Cardiac septum (tissue), 1 donor: Measurements from ENCODE around the gene SPDYE2B. TPM values are rescaled to one million over a fixed set of nuclear protein-coding genes. Genes with fewer than 3 reads are reported as not detected.
"Not testable (repeated sequence)": the region's sequence is repeated elsewhere in the genome, so short reads cannot be mapped to it uniquely, and the experiment has no call there.

Experiments used
- DNase-seq: peaks from one replicate; pipeline ENCODE4 v3.0.0-alpha.2; 2020; ENCODE audit warnings: low spot score
- intact Hi-C: fragments of 100-400 bp; cut with DNase I; formaldehyde crosslinking; loops from one replicate; pipeline ENCODE4 v1.14.0; 2022
- total RNA-seq: library from RNA; stranded (reverse); fragmentation: NEBNext Ultra II Directional; extraction: Animal tissue kit (Norgen Biotek cat#: 25700); gene quantifications from one replicate; pipeline ENCODE4 v1.2.1, GENCODE V29; 2021
- donor health status: DM: no; HTN: no; CAD: no.

The SPDYE2B gene
- total RNA-seq, 1 donor from 2014 or later = not detected

GRCh38 chr7:102636956-102637355 is 13.2 kb upstream of the SPDYE2B start:
- intact Hi-C loops, DNase-seq: not testable (repeated sequence)

DNA sequence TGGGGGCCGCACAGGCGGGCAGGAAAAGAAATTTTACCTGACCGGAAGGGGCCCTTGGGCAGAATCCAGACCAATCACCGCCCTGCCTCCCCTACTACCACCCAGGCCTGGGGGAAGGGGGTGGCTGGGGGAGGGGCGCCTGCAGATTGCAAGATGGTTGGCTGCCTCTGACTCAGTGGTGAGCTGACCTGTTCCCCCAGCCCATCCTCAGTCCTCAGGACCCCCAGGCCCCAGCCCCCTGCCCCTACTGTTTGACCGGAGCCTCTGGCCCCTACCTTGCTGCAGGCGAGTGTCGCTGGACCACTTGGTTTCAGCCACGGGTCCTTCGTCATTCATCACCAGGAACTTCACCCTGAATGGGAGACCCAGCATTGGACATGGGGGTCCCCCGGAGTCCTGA is 11.3 kb upstream of the SPDYE2B start:
- DNase-seq = peak; percentile 58
- intact Hi-C loops = not testable (repeated sequence)

GRCh38 chr7:102642691-102643090 is 7.4 kb upstream of the SPDYE2B start, which contains the start of gene UPK3BL1:
UPK3BL1 (minus strand) TSS chr7:102642791; CDS start chr7:102642741, 50 bp downstream.
- DNase-seq, intact Hi-C loops: not testable (repeated sequence)

DNA sequence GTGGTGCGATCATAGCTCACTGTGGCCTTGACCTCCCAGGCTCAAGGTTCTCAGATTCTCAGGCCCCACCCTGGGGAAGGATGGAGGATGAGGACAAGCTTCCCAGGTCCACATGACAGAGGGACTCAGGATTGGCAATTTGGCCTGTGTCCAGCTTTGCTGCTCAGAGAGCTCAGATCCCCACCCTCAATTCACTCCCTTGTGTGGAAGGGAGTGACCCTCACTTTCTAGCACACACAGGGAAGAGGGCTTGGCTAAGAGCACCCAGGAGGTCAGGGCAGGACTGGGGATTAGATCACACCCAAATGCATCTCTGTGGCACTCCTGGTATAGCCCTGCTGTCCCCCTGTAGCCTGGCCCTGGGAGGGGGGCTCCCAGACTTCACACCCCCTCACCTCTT is 6.7 kb upstream of the SPDYE2B start:
- intact Hi-C loops, DNase-seq: not testable (repeated sequence)

- intact Hi-C loops = not testable (repeated sequence)
- peak; percentile 75 for DNase-seq
These were observed 2.3 kb upstream of the SPDYE2B start for GRCh38 chr7:102647813-102648212.

DNA sequence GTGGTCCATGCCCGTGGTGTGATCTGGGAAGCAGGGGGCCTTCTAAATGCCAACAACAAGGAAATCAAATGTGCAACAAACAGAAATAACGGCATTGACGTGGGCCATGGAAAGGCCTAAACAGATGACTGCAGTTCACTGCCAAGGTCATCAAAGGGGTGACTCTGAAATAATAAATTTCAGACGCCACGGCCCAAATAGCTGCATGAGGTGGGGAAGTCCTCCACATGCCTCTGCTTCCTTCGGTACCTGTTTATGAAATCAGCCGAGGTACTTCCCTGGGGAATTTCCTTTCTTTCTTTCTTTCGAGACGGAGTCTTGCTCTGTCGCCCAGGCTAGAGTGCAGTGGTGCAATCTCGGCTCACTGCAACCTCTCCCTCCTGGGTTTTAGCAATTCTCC is 14.6 kb downstream of the SPDYE2B start:
- intact Hi-C loops = not testable (repeated sequence)
- DNase-seq = peak; percentile 38

GRCh38 chr7:102666850-102667249 is 16.7 kb downstream of the SPDYE2B start:
- intact Hi-C loops, DNase-seq: not testable (repeated sequence)

- intact Hi-C loops, DNase-seq: not testable (repeated sequence)
These were observed 17.4 kb downstream of the SPDYE2B start for GRCh38 chr7:102667523-102667922.

DNA sequence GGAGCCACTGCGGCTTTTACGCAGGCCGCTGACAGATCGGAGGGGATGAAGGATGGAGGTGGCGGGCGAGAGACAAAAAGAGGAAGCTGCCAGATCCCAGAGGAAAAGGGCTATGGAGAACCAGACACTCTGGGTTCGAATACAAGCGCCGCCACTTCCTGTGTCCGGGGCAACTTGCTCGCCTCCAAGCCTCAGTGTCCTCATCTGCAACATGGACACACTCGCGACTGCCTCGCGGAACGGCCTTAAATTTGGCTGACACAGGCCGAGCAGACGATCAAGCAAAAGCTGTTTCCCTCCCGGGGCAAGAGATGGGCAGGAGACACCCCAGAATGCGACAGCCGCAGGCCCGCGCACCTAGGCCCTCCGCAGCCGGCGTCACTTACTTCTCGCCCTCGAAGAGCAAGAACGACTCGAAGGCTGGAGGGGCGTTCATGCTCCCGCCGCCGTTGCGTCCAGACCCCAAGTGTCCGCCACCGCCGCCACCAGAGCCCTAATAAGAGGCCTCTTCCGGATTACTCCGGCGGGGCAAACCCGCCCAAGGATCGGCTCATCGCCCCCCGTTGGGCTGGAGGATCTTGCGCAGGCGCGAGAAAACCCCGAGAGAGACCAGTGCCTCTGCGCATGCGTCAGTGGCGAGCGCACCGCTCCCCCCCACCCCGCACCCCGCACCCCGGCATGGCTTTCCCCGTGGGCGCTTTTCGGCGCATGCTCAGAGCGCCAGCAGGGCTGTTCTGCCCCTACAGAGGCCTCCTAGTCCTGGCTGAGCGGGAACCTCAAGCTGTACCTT is 21.2 kb downstream of the SPDYE2B start, which contains the start of gene POLR2J2:
Gene POLR2J2 (minus strand): TSS at position 498 of the 790 bp plus-strand sequence. CDS start 62 bp downstream, at position 436.
- DNase-seq, intact Hi-C loops: not testable (repeated sequence)

- intact Hi-C loops, DNase-seq: not testable (repeated sequence)
These were observed 21.8 kb downstream of the SPDYE2B start for GRCh38 chr7:102671956-102672307.

DNA sequence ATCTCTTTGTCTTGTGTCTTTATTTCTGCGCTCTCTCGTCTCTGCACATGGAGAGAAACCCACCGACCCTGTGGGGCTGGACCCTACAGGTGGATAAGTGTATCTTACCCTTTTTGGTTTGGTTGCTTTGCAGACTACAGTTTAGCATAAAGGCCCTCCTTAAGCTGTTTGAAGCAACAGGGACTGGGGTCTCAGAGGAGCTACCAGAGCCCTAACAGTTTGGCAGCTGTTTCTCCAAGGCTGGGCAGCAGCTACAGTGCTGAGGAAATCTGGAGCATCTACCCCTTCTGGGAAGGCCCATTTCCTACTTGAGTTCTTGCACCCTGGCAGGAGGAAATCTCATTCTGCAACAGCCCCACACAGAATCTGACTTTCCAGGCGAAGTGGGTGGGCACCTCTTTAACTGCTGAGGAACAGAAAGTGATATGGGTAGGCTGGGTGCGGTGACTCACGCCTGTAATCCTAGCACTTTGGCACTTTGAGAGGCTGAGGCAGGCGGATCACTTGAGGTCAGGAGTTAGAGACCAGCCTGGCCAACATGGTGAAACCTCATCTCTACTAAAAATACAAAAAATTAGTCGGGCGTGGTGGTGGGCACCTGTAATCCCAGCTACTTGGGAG is 23.4 kb downstream of the SPDYE2B start:
- DNase-seq, intact Hi-C loops: not testable (repeated sequence)

GRCh38 chr7:102675545-102675944 is 25.4 kb downstream of the SPDYE2B start:
- DNase-seq, intact Hi-C loops: not testable (repeated sequence)

DNA sequence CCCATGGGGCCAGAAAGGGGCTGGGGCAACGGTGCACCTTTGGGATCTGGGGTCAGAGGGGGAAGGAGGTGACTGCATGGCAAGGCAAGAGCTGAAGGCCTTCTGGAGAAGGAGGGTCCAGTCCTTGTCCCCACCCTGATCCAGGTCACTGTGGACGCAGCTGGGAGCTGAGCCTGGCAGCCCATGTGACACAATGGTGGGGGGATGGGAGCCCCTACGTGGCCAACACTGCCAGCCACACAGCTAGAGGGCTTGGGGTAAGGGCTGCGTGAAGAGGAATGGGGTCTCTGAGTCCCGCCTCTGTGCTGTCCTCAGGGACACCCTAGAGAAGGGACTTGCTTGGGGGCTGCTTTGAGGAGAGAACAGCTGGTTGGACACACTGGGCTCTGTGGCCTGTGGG is 30.7 kb downstream of the SPDYE2B start:
- DNase-seq, intact Hi-C loops: not testable (repeated sequence)

DNA sequence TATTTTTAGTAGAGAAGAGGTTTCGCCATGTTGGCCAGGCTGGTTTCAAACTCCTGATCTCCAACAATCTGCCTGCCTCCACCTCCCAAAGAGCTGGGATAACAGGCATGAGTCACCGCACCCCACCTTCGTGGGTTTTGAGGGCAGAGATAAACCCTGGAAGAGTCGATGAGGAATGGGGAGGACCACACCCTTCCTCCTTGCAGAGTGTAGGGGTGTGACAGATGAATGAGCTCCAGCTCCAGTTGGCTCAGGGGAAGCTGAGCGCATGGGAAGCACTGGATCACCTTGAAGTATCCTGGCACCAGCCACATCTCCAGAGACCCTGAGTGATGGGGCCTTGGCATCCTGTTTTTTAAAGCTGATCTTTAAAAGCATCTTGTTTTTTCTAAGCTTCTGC is 32.4 kb downstream of the SPDYE2B start:
- intact Hi-C loops, DNase-seq: not testable (repeated sequence)

DNA sequence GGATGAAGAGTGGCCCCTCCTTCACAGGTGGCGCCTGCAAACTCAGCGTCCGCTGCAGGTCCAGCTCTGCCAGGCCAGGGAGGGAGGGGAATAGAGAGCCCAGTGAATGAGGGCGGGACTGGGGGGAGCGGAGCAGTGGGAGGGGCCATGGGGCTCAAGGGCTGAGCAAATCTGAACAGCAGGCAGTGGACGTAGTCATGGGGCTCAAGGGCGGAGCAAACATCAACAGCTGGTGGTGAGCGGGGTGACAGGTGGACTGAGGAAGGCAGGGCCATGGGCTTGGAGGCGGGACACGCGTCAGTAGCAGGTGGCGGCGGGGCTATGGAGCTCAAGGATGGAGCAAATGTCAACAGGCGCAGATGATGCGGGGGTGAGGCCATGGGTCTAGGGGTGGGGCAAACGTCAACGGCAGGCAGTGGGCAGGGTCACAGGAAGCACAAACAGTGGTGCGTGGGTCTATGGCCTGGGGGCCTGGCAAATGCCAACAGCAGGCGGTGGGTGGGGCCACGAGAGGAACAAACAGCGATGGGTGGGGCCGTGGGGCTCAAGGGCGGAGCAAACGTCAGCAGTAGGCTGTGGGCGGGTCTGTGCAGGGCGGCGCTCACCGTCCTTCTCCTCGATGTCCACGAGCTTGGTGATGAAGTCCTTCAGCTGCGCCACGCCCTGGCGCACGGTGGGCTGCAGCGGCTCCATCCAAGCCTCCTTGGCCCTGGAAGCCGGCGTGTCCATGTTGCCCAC is 38.3 kb downstream of the SPDYE2B start:
- intact Hi-C loops, DNase-seq: not testable (repeated sequence)

DNA sequence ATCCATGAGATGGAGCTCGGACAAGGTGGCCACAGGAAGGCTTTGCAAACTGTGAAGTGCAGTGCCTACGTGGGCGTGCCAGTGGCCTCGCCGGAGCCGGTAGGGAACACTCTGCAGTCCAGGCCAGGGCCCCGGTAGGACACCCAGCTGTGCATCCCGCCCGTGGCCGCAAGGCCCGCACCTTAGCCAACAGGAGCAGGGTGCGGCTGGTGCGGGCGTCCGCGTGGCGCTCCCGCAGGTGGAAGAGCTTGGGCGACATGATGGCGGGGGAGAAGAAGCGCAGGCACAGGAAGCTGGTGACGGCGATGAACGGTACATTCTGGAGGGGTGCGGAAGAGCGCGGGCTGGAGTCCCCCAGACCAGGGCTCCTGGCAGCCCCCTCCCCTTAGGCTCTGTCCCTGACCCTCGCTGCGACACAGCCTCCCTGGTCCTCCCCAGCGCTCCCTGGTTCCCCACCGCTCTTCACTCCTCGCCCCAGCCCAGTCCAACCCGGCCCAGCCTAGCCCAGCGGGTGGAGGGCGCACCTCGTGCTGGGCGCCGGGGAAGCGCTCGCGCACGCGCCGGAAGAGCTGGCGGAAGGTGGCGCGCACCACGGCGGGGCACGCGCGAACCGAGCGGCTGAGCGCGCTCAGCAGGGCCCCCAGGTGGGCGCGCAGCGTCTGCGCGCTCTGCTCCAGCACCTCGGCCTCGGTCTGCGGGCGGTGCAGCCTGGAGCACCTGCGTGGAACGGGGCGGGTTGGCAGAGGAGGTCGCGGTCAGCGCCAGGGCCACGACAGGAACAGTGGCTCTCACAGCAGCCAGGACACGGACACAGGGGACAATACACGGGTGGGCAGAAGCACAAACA is 39.5 kb downstream of the SPDYE2B start:
- DNase-seq, intact Hi-C loops: not testable (repeated sequence)

- intact Hi-C loops, DNase-seq: not testable (repeated sequence)
These were observed 40.5 kb downstream of the SPDYE2B start for GRCh38 chr7:102690602-102691001.

DNA sequence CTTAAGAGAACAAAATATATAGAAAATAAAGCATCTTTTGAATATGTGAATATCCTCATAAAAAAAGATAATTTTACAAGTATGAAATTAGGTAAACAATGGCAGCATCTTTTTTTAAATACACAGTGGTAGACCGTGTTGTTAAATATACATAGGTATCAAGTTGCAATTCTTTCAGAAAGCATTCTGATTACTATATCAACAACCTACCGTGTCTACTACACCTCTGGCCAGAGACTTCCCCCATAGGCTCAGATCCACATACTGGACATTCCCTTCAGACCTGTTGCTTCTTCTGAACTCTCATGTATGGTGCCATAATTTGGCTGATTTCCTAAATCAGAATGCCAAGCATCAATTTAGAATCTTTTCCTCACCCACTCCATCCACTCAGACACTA is 43.9 kb downstream of the SPDYE2B start:
- intact Hi-C loops, DNase-seq: not testable (repeated sequence)

DNA sequence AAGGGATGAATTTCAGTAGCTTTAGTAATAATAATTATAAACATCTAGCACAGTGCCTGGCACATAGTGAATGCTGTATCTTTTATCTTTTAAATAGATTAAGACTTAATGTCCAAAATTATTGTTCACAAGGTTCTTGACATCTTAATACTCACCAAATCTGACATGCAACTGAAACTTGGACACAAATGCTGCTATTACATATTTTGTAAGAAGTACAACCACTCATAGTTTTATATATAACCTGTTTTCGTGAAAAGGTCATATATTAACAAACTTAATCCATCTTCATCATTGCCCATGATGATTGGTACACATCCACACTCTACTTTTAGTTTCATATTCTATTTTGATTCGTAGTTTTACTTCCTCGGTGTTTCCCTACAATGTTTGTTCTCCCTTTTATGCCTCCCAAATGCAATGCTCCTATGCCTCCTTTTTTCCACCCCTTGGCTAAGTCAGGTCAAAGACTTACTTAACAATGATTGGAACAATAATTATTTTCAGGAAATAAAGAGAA is 45.0 kb downstream of the SPDYE2B start:
- intact Hi-C loops, DNase-seq: not testable (repeated sequence)
